ENCODE results near the gene FUS. TPM values are rescaled to one million over a fixed set of nuclear protein-coding genes. Genes with fewer than 3 reads are reported as not detected.

Gene FUS
- 32.5 and 32.7 TPM in 2 replicates for total RNA-seq

GRCh38 chr16:31179747-31180459 lies at the start of gene FUS:
Gene FUS, plus strand, starts transcription at chr16:31180139. Its CDS starts 76 bp downstream, at chr16:31180215.

GRCh38 chr16:31135535-31136286 lies 44.2 kb upstream of the FUS start, which contains the start of gene PRSS8:
Gene PRSS8, minus strand, starts transcription at chr16:31135727. Its CDS starts 229 bp downstream, at chr16:31135498.

DNA sequence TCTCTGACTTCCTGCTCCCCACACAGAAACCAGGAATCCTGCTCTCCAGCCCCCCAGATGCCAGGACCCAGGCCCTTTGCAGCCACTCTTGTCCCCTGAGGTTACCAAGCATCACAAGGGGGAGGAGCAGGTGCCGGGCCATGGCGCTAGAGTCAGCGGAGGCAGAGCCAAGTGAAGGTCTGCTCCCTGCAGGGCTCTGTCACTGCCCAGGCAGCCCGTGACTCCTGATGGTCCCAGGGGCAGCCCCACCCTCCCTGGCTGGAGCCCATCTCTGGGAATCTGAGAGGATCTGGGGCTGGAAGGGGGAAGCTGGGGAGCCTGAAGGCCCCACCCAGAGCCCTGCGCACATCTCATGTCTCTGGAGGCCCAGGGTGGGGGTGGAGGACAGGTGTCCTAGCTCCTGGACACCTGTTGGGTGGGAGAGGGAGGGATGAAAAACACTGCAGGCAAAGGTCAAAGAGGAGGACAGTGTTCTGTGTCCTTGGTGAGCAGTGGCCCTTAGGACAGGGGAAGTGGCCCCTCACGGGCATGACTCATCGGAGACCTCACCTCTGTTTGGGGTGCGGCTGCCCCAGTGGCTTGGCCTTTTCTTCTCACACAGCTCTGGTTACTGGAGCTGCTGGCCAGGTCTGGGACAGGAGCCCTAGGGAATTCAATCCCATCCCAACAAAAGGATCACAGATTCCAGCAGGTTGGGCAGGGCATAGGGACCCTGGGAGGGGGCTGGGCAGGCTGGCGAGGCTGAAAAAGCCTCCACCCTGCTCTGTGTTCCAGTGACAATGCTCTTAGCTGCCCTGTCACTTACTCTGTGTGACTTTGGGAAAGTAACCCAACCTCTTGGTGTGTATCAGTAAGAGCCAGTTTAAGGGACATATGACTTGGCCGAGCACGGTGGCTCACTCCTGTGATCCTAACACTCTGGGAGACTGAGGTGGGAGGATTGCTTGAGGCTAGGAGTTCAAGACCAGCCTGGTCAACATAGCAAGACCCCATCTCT lies 29.7 kb upstream of the FUS start, which contains the start of gene PRSS36:
Gene PRSS36 (minus strand): TSS at position 173 of the 997 bp plus-strand sequence. CDS start 31 bp downstream, at position 142.

GRCh38 chr16:31202414-31203375 lies 22.8 kb downstream of the FUS start, which contains the start of gene PYCARD:
Gene PYCARD, minus strand, starts transcription at chr16:31202760. Its CDS starts 70 bp downstream, at chr16:31202690.

DNA sequence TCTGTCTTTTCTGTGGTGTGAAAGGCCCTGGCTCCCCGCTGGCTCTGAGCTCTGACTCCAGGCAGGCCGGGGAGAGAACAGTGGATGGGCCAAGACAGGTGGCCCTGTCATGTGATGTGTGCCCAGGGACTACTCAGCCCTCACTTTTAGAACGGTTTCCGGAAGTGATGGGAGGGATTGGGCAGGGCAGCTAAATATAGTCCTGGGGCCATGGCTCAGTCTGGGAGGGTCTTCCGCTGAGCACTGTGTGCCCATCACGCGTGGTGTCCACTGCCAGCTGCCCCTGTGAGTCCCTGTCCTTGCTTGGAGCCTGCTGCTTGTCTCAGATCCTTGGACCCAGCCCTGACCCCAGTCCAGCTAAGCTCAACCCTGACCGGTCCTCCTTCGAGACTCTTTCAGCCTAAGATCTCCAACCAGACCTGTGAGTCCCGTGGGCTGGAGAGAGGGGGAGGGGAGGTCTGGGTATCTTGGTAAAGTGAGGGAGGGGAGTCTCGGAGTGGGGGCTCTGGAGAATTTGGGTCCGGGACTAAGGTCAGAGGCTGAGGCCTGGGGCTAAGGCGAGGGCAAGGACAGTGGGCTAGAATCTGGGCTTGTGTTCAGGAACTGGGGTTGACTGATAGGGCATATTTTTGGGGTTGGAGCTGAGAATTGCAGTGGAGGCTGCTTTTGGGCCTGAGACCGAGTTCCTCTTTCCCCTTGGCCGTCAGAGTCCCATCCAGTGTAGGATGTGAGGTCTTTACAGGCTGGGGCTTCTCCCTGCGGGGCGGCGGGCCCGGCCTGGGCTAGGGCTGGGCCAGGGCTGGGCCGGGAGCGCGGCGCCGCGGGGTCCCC lies 34.2 kb downstream of the FUS start, which contains the start of gene TRIM72:
Gene TRIM72 (plus strand): TSS at position 243 of the 831 bp plus-strand sequence. CDS start 620 bp downstream, outside the sequence.

DNA sequence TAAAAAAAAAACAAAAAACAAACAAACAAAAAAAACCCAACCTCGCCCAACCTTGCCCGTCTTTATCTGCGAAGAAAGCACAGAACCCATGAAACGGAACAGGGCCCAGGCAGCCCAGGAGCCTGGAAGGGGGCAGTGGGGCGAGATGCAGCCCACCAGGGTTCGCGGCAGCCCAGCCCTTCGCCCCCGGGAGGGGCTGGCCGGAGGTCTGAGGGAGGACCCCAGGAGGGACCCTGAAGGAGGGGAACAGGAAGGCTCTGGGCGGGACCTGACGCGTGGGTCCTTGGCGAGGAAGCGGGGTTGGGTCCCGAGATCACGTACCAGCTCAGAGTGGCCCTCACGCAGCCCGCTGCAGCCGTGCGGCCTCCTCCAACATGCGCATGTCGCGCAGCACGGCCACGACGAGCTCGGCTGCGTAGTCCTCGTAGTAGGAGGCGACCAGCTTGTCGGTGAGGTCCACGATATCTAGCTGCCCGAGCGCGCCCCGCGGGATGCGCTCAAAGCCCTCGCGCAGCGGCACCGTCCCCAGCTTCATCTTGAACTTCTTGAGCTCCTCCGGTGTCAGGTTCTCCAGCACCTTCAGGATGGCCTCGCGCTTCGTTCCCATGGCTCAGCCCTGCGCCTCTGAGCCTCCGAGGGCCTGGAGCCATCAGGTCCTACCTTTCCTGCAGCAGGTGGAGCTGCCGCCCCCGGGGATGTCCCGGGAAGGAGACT lies 36.6 kb downstream of the FUS start, which contains the start of gene PYDC1:
Gene PYDC1 (minus strand): TSS at position 714 of the 714 bp plus-strand sequence. CDS start 107 bp downstream, at position 607.

Other genes starting within 250 kb of the FUS start
- 42.8 and 43.8 TPM in 2 replicates for gene ORAI3, start 231.1 kb upstream of the FUS start, total RNA-seq
- 3.0 TPM in 2 replicates for gene SETD1A, start 222.4 kb upstream of the FUS start, total RNA-seq
- gene HSD3B7, start 194.9 kb upstream of the FUS start, total RNA-seq: 14.3 and 20.8 TPM in 2 replicates
- 1.0 and 3.5 TPM in 2 replicates for gene STX1B, start 169.5 kb upstream of the FUS start, total RNA-seq
- 35.1 and 38.9 TPM in 2 replicates for gene STX4, start 146.6 kb upstream of the FUS start, total RNA-seq
- gene ZNF668, start 105.9 kb upstream of the FUS start, total RNA-seq: 5.2 and 6.5 TPM in 2 replicates
- gene ZNF646, start 105.7 kb upstream of the FUS start, total RNA-seq: 9.3 and 12.0 TPM in 2 replicates
- 1.4 TPM in 2 replicates for gene PRSS53, start 91.2 kb upstream of the FUS start, total RNA-seq
- gene VKORC1, start 85.3 kb upstream of the FUS start, total RNA-seq: 91.7 and 95.6 TPM in 2 replicates
- gene BCKDK, start 71.8 kb upstream of the FUS start, total RNA-seq: 10.4 TPM in 2 replicates
- gene KAT8, start 62.5 kb upstream of the FUS start, total RNA-seq: 24.4 and 46.5 TPM in 2 replicates
- 0.09 TPM in 1 of 2 replicates, not detected in the other for gene PRSS8, start 44.4 kb upstream of the FUS start, total RNA-seq
- gene PRSS36, start 30.1 kb upstream of the FUS start, total RNA-seq: 0.17 and 0.47 TPM in 2 replicates
- gene PYCARD, start 22.6 kb downstream of the FUS start, total RNA-seq: 105 and 171 TPM in 2 replicates
- under 0.01 TPM in 2 replicates for gene TRIM72, start 34.0 kb downstream of the FUS start, total RNA-seq
- not detected in 2 replicates for gene PYDC1, start 37.0 kb downstream of the FUS start, total RNA-seq
- gene ITGAM, start 79.8 kb downstream of the FUS start, total RNA-seq: under 0.01 and 0.09 TPM in 2 replicates
- under 0.01 TPM in 1 of 2 replicates, not detected in the other for gene ITGAX, start 175.0 kb downstream of the FUS start, total RNA-seq
- gene ITGAD, start 213.2 kb downstream of the FUS start, total RNA-seq: not detected in 2 replicates
- not detected in 2 replicates for gene COX6A2, start 248.2 kb downstream of the FUS start, total RNA-seq

Data from bronchial smooth muscle cell (primary cell).